ENCODE data around the gene POLR1H.

GRCh38 chr6:30113841-30114240 lies 52.8 kb downstream of the POLR1H start:
- TF ChIP-seq, protein P1, sequence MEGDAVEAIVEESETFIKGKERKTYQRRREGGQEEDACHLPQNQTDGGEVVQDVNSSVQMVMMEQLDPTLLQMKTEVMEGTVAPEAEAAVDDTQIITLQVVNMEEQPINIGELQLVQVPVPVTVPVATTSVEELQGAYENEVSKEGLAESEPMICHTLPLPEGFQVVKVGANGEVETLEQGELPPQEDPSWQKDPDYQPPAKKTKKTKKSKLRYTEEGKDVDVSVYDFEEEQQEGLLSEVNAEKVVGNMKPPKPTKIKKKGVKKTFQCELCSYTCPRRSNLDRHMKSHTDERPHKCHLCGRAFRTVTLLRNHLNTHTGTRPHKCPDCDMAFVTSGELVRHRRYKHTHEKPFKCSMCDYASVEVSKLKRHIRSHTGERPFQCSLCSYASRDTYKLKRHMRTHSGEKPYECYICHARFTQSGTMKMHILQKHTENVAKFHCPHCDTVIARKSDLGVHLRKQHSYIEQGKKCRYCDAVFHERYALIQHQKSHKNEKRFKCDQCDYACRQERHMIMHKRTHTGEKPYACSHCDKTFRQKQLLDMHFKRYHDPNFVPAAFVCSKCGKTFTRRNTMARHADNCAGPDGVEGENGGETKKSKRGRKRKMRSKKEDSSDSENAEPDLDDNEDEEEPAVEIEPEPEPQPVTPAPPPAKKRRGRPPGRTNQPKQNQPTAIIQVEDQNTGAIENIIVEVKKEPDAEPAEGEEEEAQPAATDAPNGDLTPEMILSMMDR (conservative IDR thresholded peaks at IDR 0.05; ENCODE audit: low read depth, low read length) = no peak
- no peak for TF ChIP-seq EZH2 (IDR thresholded peaks at IDR 0.05; ENCODE audit: low read length, unreplicated experiment)

All from PC-3 (cell line).